KBM-7 (cell line): ENCODE results near the gene ZFHX3.

Experiments
- DNase-seq: peaks from one replicate; pipeline ENCODE4 v3.0.0-alpha.2; 2015
- in situ Hi-C: fragments of 300-500 bp; cut with MboI; formaldehyde crosslinking; loops from 2 replicates; pipeline ENCODE4 v1.14.3; 2020; ENCODE audit warnings: low sequenced_read_pairs, low pct_unique_long_range_greater_than_20kb, mixed read lengths

The ZFHX3 gene

GRCh38 chr16:72963533-72964315 is 84.2 kb downstream of the ZFHX3 start:
- in situ Hi-C loops = no loop called here
- DNase-seq = no peak

- in situ Hi-C loops = no loop called here
- DNase-seq = no peak
Measured at GRCh38 chr16:72962347-72962746, 85.6 kb downstream of the ZFHX3 start.

GRCh38 chr16:72961863-72962262 is 86.1 kb downstream of the ZFHX3 start:
- in situ Hi-C loops = no loop called here
- DNase-seq = no peak

GRCh38 chr16:72961115-72961832 is 86.7 kb downstream of the ZFHX3 start:
- in situ Hi-C loops = no loop called here
- DNase-seq = peak; percentile 46

GRCh38 chr16:72960101-72960500 is 87.8 kb downstream of the ZFHX3 start:
- in situ Hi-C loops = no loop called here
- no peak for DNase-seq

GRCh38 chr16:72959301-72959996 is 88.5 kb downstream of the ZFHX3 start:
- in situ Hi-C loops = no loop called here
- no peak for DNase-seq

- in situ Hi-C loops = no loop called here
- DNase-seq = no peak
Measured at GRCh38 chr16:72958522-72959076, 89.3 kb downstream of the ZFHX3 start.

GRCh38 chr16:72957303-72958277 is 90.3 kb downstream of the ZFHX3 start:
- DNase-seq = no peak
- in situ Hi-C loops = no loop called here

GRCh38 chr16:72956124-72957064 is 91.5 kb downstream of the ZFHX3 start:
- in situ Hi-C loops = no loop called here
- no peak for DNase-seq

- in situ Hi-C loops = no loop called here
- no peak for DNase-seq
Measured at GRCh38 chr16:72952811-72953271, 95.1 kb downstream of the ZFHX3 start.

GRCh38 chr16:72952404-72952803 is 95.5 kb downstream of the ZFHX3 start:
- in situ Hi-C loops = no loop called here

GRCh38 chr16:72951916-72952315 is 96.0 kb downstream of the ZFHX3 start:
- in situ Hi-C loops = no loop called here
- no peak for DNase-seq

More at GRCh38 chr16:72952404-72952803, 95.5 kb downstream of the ZFHX3 start:
- DNase-seq = no peak

- DNase-seq = no peak
- in situ Hi-C loops = no loop called here
Measured at GRCh38 chr16:72950669-72951068, 97.3 kb downstream of the ZFHX3 start.

GRCh38 chr16:72948238-72948829 is 99.6 kb downstream of the ZFHX3 start:
- in situ Hi-C loops = no loop called here
- DNase-seq = no peak

- DNase-seq = no peak
- in situ Hi-C loops = no loop called here
Measured at GRCh38 chr16:72947379-72948237, 100.3 kb downstream of the ZFHX3 start.

- no peak for DNase-seq
- in situ Hi-C loops = no loop called here
Measured at GRCh38 chr16:72946474-72947194, 101.3 kb downstream of the ZFHX3 start.
